HL-60 (cell line): Measurements from ENCODE around the gene CNPY2.
"Not testable (repeated sequence)": the region's sequence is repeated elsewhere in the genome, so short reads cannot be mapped to it uniquely, and the experiment has no call there.

Source experiments
- CTCF ChIP-seq: IDR thresholded peaks from one replicate; pipeline ENCODE4 v1.5.1; 2011; ENCODE audit warnings: low read length, control low read depth, inconsistent platforms; ENCODE audit not compliant: insufficient read depth
- GABPA ChIP-seq: IDR thresholded peaks from 2 replicates; pipeline ENCODE4 v1.6.1; 2012; ENCODE audit warnings: low read depth
- POLR2AphosphoS5 ChIP-seq: IDR thresholded peaks from 2 replicates; pipeline ENCODE4 v1.6.1; 2012; ENCODE audit warnings: low read depth
- REST ChIP-seq: IDR thresholded peaks from 2 replicates; pipeline ENCODE4 v1.6.1; 2012; ENCODE audit warnings: low read depth; ENCODE audit not compliant: insufficient replicate concordance
- SPI1 ChIP-seq: IDR thresholded peaks from 2 replicates; pipeline ENCODE4 v1.6.1; 2012; ENCODE audit warnings: low read depth, mild to moderate bottlenecking, borderline replicate concordance

GRCh38 chr12:56284263-56284662, 31.5 kb downstream of the CNPY2 start:
- TF ChIP-seq CTCF, POLR2AphosphoS5, REST, SPI1, GABPA: not testable (repeated sequence)
